Activated gamma-delta T cell treated with Interleukin-2 at 50 U/mL for 16 hours (primary cell): ENCODE results near the gene NELL1.

Experiments
- DNase-seq: peaks from one replicate; pipeline ENCODE4 v3.0.0-alpha.2; 2020

Gene NELL1

GRCh38 chr11:21529187-21529586 is 859.8 kb downstream of the NELL1 start:
- DNase-seq = no peak

DNA sequence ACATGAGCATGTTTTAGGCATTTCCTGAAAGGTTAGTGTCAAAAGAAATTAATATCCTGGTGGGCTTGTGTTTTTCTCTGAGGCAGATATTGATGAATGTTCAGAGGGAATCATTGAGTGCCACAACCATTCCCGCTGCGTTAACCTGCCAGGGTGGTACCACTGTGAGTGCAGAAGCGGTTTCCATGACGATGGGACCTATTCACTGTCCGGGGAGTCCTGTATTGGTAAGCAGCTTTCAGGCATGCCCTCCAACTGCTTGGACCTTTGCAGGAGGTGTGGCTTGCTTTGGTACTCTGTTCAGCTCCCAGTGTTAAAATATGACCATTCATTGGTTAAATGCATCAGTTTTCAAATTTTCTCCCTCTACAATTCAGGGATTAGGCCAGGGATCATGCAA is 864.9 kb downstream of the NELL1 start:
- DNase-seq = no peak

- DNase-seq = no peak
These were observed 868.6 kb downstream of the NELL1 start for GRCh38 chr11:21537980-21538379.

GRCh38 chr11:21541187-21541751 is 871.9 kb downstream of the NELL1 start:
- DNase-seq = no peak

DNA sequence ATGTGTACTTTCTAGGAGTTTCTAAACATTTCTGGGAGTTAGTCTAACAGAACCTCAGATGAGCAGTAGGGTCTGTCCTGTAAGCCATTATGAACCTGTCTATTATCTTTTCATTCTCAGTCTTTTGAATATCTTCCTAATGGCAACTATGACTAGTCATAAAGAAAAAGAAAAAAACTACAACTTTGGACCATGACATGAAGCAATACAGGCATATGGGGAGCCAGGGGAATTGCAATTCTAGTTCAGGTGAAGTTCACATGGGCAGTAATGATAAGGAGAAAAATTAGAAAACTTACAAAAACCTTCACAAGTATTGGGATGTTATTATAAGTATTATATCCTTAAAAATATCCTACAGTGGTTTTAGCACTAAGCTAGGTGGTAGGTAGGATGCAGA is 874.5 kb downstream of the NELL1 start:
- no peak for DNase-seq

DNA sequence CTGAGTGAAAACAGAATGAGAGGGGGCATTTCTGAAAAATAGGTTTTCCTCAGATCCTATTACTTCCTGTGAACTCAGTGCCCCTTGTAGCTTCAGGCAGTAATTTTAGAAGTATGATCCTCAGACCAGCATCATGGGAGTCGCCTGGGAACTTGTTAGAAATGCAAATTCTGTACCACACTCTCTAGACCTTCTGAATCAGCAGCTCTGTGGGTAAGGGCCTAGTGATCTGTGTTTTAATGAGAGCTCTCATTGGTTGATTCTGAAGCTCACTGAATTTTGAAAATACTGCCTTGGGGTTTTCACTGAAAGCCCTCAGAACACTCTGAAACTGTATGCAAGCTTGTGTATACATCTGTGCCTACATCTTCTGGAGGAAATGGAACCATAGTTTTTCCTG is 876.3 kb downstream of the NELL1 start:
- DNase-seq = no peak

DNA sequence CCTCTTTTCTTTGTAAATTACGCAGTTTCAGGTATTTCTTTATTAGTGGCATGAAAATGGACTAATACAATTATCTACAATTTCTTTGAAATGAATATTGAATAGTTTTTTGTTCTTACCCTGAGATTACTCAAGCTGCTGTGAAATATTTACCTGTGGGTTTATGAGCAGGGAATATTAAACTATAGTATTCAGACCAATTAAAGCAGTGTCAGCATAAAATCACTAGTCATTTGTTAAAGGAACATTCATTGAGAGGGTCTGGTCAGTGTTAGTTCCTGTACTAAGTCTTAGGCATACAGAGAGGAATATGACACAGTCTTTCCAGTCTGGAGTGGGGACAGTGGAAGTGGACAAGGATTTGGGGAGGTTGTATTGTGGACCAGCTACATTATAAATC is 877.3 kb downstream of the NELL1 start:
- no peak for DNase-seq

DNA sequence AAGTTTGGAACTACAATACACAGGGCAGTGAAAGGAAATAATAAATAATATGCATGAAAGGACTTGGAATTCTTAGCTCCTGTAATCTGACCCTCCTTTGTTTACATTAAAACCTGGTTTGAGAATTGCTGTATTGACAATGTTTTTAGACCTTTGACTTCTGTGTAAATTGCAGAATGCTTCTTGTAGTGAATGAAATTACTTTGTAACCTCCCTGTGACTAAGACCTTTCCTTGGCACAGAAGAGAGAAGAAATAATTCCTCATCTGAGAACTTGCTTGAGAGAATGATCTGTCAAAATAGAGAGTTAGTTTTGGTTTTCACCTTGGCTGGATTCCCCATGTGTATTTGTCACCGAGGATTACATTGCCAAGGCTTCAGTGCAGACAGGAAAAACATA is 883.5 kb downstream of the NELL1 start:
- no peak for DNase-seq

GRCh38 chr11:21553795-21554194 is 884.4 kb downstream of the NELL1 start:
- DNase-seq = no peak

GRCh38 chr11:21554284-21554683 is 884.9 kb downstream of the NELL1 start:
- no peak for DNase-seq

GRCh38 chr11:21556926-21557325 is 887.5 kb downstream of the NELL1 start:
- no peak for DNase-seq

DNA sequence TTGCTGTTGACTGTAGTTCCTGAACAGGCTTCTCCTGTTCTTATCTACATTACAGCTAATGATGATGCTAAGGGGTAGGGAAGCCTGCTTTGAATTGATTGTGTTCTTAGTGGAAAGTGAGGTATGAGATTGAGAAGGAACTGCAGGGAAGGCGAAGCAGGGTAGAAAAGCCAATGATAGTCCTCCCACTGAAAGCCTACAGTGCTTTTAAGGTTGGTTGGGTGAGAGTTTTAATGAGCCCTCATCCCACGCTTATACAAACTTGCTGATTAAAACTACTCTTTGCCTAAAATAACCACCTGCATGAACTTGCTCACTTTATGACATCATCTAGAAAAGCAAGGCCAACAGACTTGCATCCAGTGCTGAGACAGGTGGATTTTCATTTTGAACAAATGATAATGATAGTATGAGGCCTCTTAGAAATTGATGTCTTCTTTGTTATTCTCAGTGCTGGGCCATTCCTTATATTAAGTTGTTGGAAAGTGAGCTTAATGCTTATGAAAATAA is 891.1 kb downstream of the NELL1 start:
- DNase-seq = no peak

GRCh38 chr11:21561581-21561980 is 892.2 kb downstream of the NELL1 start:
- DNase-seq = no peak

- no peak for DNase-seq
These were observed 894.7 kb downstream of the NELL1 start for GRCh38 chr11:21564095-21564494.

- no peak for DNase-seq
These were observed 895.7 kb downstream of the NELL1 start for GRCh38 chr11:21564833-21565682.

DNA sequence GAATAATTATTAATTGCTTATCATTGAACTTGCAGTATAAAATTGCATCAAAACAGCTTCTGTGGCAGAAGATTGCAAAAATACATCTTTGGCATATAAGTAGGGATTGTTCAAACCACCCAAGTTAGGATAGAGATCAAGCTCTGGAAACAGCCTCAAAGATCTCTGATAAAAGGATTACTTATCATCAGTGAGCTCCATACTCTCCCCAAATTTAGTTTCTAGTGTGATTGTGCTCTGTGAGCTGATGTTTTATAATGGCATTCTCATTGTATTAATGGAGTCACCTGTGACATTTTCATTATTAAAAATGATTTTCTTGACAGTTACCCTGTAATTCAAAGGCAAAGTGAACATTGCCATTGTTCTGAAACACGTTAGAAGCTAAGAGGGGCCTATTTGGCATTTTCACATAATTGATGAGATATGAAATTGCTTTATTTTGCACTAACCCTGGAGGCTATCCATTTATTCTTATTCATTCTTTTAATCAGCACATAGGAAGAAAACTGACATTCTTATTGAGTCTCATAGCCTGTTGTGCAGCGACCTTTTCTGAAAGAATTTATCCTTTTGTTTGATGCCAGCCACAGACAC is 897.2 kb downstream of the NELL1 start:
- no peak for DNase-seq

GRCh38 chr11:21567645-21568290 is 898.4 kb downstream of the NELL1 start:
- no peak for DNase-seq

DNA sequence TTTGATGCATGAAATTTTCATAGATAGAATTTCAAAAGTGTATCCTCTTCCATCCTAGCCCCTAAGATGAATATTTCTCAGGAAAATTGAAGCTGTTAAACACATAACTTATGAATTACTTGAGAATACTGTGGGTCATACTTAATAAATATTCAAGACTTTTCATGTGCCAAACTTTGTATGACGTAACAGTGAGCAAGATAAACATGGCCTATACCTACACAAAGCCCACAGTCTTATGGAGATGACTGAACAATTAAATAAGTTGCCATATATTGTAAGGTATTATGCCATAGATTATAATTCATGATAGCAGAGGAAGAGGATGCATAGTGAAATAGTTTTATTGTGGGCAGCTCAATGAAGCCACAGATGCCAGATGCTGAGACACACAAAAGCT is 902.8 kb downstream of the NELL1 start:
- DNase-seq = no peak

GRCh38 chr11:21582791-21583190 is 913.4 kb downstream of the NELL1 start:
- no peak for DNase-seq

- DNase-seq = no peak
These were observed 919.4 kb downstream of the NELL1 start for GRCh38 chr11:21588754-21589153.

- no peak for DNase-seq
These were observed 933.3 kb downstream of the NELL1 start for GRCh38 chr11:21602699-21603098.

DNA sequence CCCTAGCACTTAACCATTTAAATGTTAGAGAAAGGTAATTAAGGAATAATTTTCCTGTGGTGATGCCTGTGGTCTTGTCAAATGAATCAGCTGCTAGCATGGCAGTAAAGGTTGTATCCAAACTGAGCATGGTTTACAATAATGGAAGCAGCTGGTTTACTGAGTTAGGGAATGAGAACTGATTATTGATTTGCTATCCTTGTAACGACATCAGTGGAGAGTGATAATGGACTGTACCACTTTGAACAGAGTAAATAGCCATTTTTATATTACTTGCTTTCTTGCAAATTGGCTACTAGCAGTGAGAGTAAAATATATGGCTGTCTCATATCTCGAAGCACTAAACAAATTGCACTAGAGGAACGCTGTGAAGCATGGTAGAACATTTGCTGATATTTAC is 934.5 kb downstream of the NELL1 start:
- DNase-seq = no peak

DNA sequence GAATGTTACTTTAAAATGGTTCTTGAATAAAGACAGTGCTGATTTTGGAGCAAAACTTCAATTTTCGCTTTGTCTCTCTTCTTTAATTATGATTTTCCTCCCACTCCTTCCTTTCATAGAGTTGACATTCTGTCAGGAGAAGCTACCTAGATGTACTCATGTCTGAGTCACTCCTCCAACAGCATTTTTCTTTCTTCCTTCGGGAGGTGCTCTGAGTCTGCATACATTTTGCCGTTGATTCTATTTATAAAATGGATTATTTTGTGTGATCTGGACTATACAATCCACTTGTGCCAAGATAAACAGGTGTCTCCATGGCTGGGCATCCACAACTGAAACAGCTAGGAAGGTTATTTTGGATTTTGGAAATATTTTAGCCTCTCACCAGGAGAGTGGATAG is 935.2 kb downstream of the NELL1 start:
- no peak for DNase-seq

- no peak for DNase-seq
These were observed 942.9 kb downstream of the NELL1 start for GRCh38 chr11:21612326-21612725.
